ENCODE results near the gene LGR4.

DNA sequence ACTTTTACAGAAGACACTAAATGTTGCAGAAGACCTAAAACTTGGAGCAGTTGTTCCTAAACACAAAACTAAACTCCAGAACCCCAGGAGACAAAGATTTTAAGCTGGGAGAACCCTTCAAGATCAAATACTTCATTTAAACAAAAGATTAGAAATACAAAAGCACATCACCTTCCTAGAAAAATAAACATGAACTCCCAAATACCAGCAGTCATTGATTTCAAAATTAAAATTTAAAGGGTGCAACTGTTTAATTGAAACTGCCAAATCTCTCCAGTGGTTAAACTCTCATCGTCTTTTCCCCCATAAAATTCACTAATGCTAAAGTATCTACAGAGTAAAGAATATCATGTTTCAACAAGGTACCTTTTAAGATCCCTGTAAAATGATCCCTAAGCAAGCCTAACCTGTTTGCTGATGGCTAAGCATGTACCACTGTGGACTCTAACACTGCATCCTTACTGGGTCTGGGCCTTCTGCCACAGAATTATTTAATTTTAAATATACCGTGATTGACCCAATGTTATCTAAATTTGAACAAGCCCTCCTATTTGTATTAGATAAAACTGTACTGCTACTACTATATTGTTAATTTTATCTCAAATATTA, 55.9 kb downstream of the LGR4 start:
- TF ChIP-seq EZH2 (IDR thresholded peaks at IDR 0.05; ENCODE audit: low read depth), result no peak
- TF ChIP-seq, protein P1, sequence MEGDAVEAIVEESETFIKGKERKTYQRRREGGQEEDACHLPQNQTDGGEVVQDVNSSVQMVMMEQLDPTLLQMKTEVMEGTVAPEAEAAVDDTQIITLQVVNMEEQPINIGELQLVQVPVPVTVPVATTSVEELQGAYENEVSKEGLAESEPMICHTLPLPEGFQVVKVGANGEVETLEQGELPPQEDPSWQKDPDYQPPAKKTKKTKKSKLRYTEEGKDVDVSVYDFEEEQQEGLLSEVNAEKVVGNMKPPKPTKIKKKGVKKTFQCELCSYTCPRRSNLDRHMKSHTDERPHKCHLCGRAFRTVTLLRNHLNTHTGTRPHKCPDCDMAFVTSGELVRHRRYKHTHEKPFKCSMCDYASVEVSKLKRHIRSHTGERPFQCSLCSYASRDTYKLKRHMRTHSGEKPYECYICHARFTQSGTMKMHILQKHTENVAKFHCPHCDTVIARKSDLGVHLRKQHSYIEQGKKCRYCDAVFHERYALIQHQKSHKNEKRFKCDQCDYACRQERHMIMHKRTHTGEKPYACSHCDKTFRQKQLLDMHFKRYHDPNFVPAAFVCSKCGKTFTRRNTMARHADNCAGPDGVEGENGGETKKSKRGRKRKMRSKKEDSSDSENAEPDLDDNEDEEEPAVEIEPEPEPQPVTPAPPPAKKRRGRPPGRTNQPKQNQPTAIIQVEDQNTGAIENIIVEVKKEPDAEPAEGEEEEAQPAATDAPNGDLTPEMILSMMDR (conservative IDR thresholded peaks at IDR 0.05), result no peak

Measured in PC-9 (cell line).